GM18498 (cell line): ENCODE data around the gene SLC23A3.

Experiments used
- ATAC-seq: cut with Tn5 transposase; IDR thresholded peaks from one replicate; pipeline ENCODE4 v1.9.1; 2021; ENCODE audit warnings: mild to moderate bottlenecking, moderate library complexity; ENCODE audit not compliant: unreplicated experiment

SLC23A3 gene

GRCh38 chr2:219155054-219155644 lies 14.7 kb downstream of the SLC23A3 start:
- ATAC-seq: no peak

GRCh38 chr2:219149667-219150066 lies 20.2 kb downstream of the SLC23A3 start:
- ATAC-seq: no peak

GRCh38 chr2:219142329-219142728 lies 27.5 kb downstream of the SLC23A3 start:
- no peak for ATAC-seq

- ATAC-seq: no peak
Observed at GRCh38 chr2:219140722-219141121, 29.1 kb downstream of the SLC23A3 start.

GRCh38 chr2:219133976-219134375 lies 35.9 kb downstream of the SLC23A3 start:
- no peak for ATAC-seq

- no peak for ATAC-seq
Observed at GRCh38 chr2:219131744-219132143, 38.1 kb downstream of the SLC23A3 start.

- no peak for ATAC-seq
Observed at GRCh38 chr2:219131327-219131726, 38.5 kb downstream of the SLC23A3 start.

- no peak for ATAC-seq
Observed at GRCh38 chr2:219129589-219129988, 40.2 kb downstream of the SLC23A3 start.

GRCh38 chr2:219128396-219128795 lies 41.4 kb downstream of the SLC23A3 start:
- ATAC-seq: no peak

- no peak for ATAC-seq
Observed at GRCh38 chr2:219127037-219127635, 42.7 kb downstream of the SLC23A3 start.

GRCh38 chr2:219126555-219126954 lies 43.3 kb downstream of the SLC23A3 start:
- ATAC-seq: no peak

- no peak for ATAC-seq
Observed at GRCh38 chr2:219125886-219126270, 44.0 kb downstream of the SLC23A3 start.

GRCh38 chr2:219125225-219125885 lies 44.5 kb downstream of the SLC23A3 start:
- ATAC-seq: no peak

- no peak for ATAC-seq
Observed at GRCh38 chr2:219124381-219125110, 45.3 kb downstream of the SLC23A3 start.

GRCh38 chr2:219123356-219124135 lies 46.3 kb downstream of the SLC23A3 start:
- ATAC-seq: no peak

GRCh38 chr2:219122202-219122980 lies 47.4 kb downstream of the SLC23A3 start:
- ATAC-seq: no peak

- ATAC-seq: no peak
Observed at GRCh38 chr2:219120082-219120481, 49.7 kb downstream of the SLC23A3 start.

GRCh38 chr2:219119422-219120043 lies 50.3 kb downstream of the SLC23A3 start:
- ATAC-seq: no peak

GRCh38 chr2:219118504-219118903 lies 51.3 kb downstream of the SLC23A3 start:
- no peak for ATAC-seq
